ENCODE results near the gene CMTM8. TPM values are rescaled to one million over a fixed set of nuclear protein-coding genes. Genes with fewer than 3 reads are reported as not detected.

CMTM8 gene
- total RNA-seq, 2 donors from 2014 or later, result 2.8 to 3.2 TPM

GRCh38 chr3:32258869-32259268 lies 20.4 kb downstream of the CMTM8 start:
- intact Hi-C loops (cut with DNase I), result no loop called here
- no peak for DNase-seq (ENCODE audit: low spot score)

- intact Hi-C loops (cut with DNase I), result no loop called here
- DNase-seq (ENCODE audit: low spot score), result no peak
Measured at GRCh38 chr3:32261545-32261944, 23.1 kb downstream of the CMTM8 start.

- DNase-seq (ENCODE audit: low spot score), result no peak
- intact Hi-C loops (cut with DNase I), result no loop called here
Measured at GRCh38 chr3:32262201-32262600, 23.7 kb downstream of the CMTM8 start.

GRCh38 chr3:32274306-32274705 lies 35.8 kb downstream of the CMTM8 start:
- no peak for DNase-seq (ENCODE audit: low spot score)
- intact Hi-C loops (cut with DNase I), result no loop called here

- no peak for DNase-seq (ENCODE audit: low spot score)
- intact Hi-C loops (cut with DNase I), result no loop called here
Measured at GRCh38 chr3:32275506-32275905, 37.0 kb downstream of the CMTM8 start.

GRCh38 chr3:32276279-32276841 lies 37.9 kb downstream of the CMTM8 start:
- intact Hi-C loops (cut with DNase I), result no loop called here
- DNase-seq (ENCODE audit: low spot score), result no peak

GRCh38 chr3:32278714-32279113 lies 40.2 kb downstream of the CMTM8 start:
- no peak for DNase-seq (ENCODE audit: low spot score)
- intact Hi-C loops (cut with DNase I), result no loop called here

- DNase-seq (ENCODE audit: low spot score), result no peak
- intact Hi-C loops (cut with DNase I), result no loop called here
Measured at GRCh38 chr3:32280262-32280910, 41.9 kb downstream of the CMTM8 start.

GRCh38 chr3:32281570-32282106 lies 43.2 kb downstream of the CMTM8 start:
- intact Hi-C loops (cut with DNase I), result no loop called here

GRCh38 chr3:32282578-32283154 lies 44.2 kb downstream of the CMTM8 start:
- DNase-seq (ENCODE audit: low spot score), result no peak
- intact Hi-C loops (cut with DNase I), result no loop called here

More at GRCh38 chr3:32281570-32282106, 43.2 kb downstream of the CMTM8 start:
- no peak for DNase-seq (ENCODE audit: low spot score)

GRCh38 chr3:32283304-32283703 lies 44.8 kb downstream of the CMTM8 start:
- intact Hi-C loops (cut with DNase I), result no loop called here
- DNase-seq (ENCODE audit: low spot score), result no peak

- DNase-seq (ENCODE audit: low spot score), result no peak
- intact Hi-C loops (cut with DNase I), result no loop called here
Measured at GRCh38 chr3:32284443-32285212, 46.1 kb downstream of the CMTM8 start.

- intact Hi-C loops (cut with DNase I), result no loop called here
- no peak for DNase-seq (ENCODE audit: low spot score)
Measured at GRCh38 chr3:32285891-32286290, 47.4 kb downstream of the CMTM8 start.

GRCh38 chr3:32288819-32289218 lies 50.3 kb downstream of the CMTM8 start:
- DNase-seq (ENCODE audit: low spot score), result no peak
- intact Hi-C loops (cut with DNase I), result no loop called here

- intact Hi-C loops (cut with DNase I), result loop anchor here in 1 of 2 donors (10.0 kb wide), 1 partner anchor 174 kb away; no protein-coding TSS in a partner anchor
- DNase-seq (ENCODE audit: low spot score), result no peak
Measured at GRCh38 chr3:32290619-32291018, 52.1 kb downstream of the CMTM8 start.

GRCh38 chr3:32292085-32292796 lies 53.8 kb downstream of the CMTM8 start:
- intact Hi-C loops (cut with DNase I), result loop anchor here in 1 of 2 donors (10.0 kb wide), 1 partner anchor 173 kb away; no protein-coding TSS in a partner anchor

GRCh38 chr3:32293903-32294302 lies 55.4 kb downstream of the CMTM8 start:
- DNase-seq (ENCODE audit: low spot score), result no peak
- intact Hi-C loops (cut with DNase I), result loop anchor here in 1 of 2 donors (10.0 kb wide), 1 partner anchor 171 kb away; no protein-coding TSS in a partner anchor

More at GRCh38 chr3:32292085-32292796, 53.8 kb downstream of the CMTM8 start:
- DNase-seq (ENCODE audit: low spot score), result no peak

- intact Hi-C loops (cut with DNase I), result loop anchor here (5.0 to 10.0 kb wide), 2 partner anchors 41 to 168 kb away; no protein-coding TSS in a partner anchor
- peak; percentile 83 for DNase-seq (ENCODE audit: low spot score)
Measured at GRCh38 chr3:32296251-32297204, 58.0 kb downstream of the CMTM8 start.
